Panc1 (cell line): Measurements from ENCODE around the gene FNDC10. TPM values are rescaled to one million over a fixed set of nuclear protein-coding genes. Genes with fewer than 3 reads are reported as not detected.

Experiments
- ATAC-seq: fragments of 200-7000 bp; cut with Tn5 transposase; 2 replicates; pipeline ENCODE4 v1.9.1; 2020; ENCODE audit warnings: mild to moderate bottlenecking, moderate library complexity
- BruUV-seq: library from RNA; stranded (reverse); fragments of 400-500 nt; replicated peaks from 2 replicates; lab custom pipeline; 2021; lab: Mats Ljungman, UMichigan
- CTCF ChIA-PET: fragments of 300-600 bp; sonication (Branson Sonifier 250); formaldehyde crosslinking; loops from one replicate; lab custom pipeline; 2022; ENCODE audit warnings: antibody characterized with exemption; lab: Charles Lee
- POLR2A ChIA-PET: fragments of 300-600 bp; sonication (Branson Sonifier 250); formaldehyde crosslinking; loops from one replicate; lab custom pipeline; 2022; ENCODE audit warnings: antibody characterized with exemption; lab: Charles Lee
- DNase-seq: peaks from one replicate; pipeline ENCODE4 v3.0.0-alpha.2; 2010; ENCODE audit warnings: low read depth, low spot score
- H3K27ac ChIP-seq: 2 replicates; pipeline ENCODE4 v1.5.1; 2011; ENCODE audit warnings: mild to moderate bottlenecking, low read length, inconsistent platforms
- H3K27me3 ChIP-seq: fragments of 200-500 bp; sonication (Bioruptor generic); 2 replicates; pipeline ENCODE4 v1.6.0; 2014; ENCODE audit warnings: low read length, inconsistent platforms; ENCODE audit not compliant: control insufficient read depth, insufficient read depth
- H3K36me3 ChIP-seq: fragments of 200-500 bp; sonication (Bioruptor generic); 2 replicates; pipeline ENCODE4 v1.5.1; 2014; ENCODE audit warnings: inconsistent platforms, mild to moderate bottlenecking, low read length, moderate library complexity; ENCODE audit not compliant: control insufficient read depth, insufficient read depth
- H3K4me1 ChIP-seq: 2 replicates; pipeline ENCODE4 v1.5.1; 2011; ENCODE audit warnings: inconsistent platforms, mild to moderate bottlenecking, low read length, moderate library complexity; ENCODE audit not compliant: control insufficient read depth, insufficient read depth
- H3K4me3 ChIP-seq, 2 experiments: 2 replicates each; pipeline ENCODE4 v1.5.1; 2011 to 2012; ENCODE audit warnings: low read depth in 2 of 2, low read length in 2 of 2, mild to moderate bottlenecking in 2 of 2, inconsistent platforms in 1 of 2, moderate library complexity in 1 of 2
- H3K9me3 ChIP-seq: fragments of 200-500 bp; sonication (Bioruptor generic); 2 replicates; pipeline ENCODE4 v1.5.1; 2014; ENCODE audit warnings: low read depth, mild to moderate bottlenecking, inconsistent platforms, low read length, moderate library complexity; ENCODE audit not compliant: control insufficient read depth, insufficient read depth
- POLR2AphosphoS5 ChIP-seq: IDR thresholded peaks from 2 replicates; pipeline ENCODE4 v1.6.1; 2012; ENCODE audit warnings: mild to moderate bottlenecking, low read depth, low read length, moderate library complexity
- SIN3A ChIP-seq: IDR thresholded peaks from 2 replicates; pipeline ENCODE4 v1.6.1; 2012; ENCODE audit warnings: low read depth, mild to moderate bottlenecking, low read length, moderate library complexity, borderline replicate concordance; ENCODE audit not compliant: insufficient read depth
- TCF7L2 ChIP-seq: IDR thresholded peaks from 2 replicates; pipeline ENCODE4 v1.6.1; 2011; ENCODE audit warnings: mild to moderate bottlenecking, low read depth, low read length, inconsistent platforms
- in situ Hi-C: cut with HindIII; loops from 2 replicates; pipeline ENCODE4 v1.10.0; 2016; ENCODE audit warnings: low sequenced_read_pairs, low pct_unique_long_range_greater_than_20kb
- intact Hi-C: fragments of 100-400 bp; cut with micrococcal nuclease; formaldehyde crosslinking; loops from one replicate; pipeline ENCODE4 v1.10.0; 2022; ENCODE audit not compliant: unreplicated experiment
- total RNA-seq: library from RNA; stranded (reverse); gene quantifications from one replicate; pipeline ENCODE4 v1.2.1, GENCODE V29; 2021; ENCODE audit not compliant: unreplicated experiment
- TF ChIP-seq, protein P1 (sequence below): fragments of 450-650 bp; IDR thresholded peaks from 2 replicates; pipeline ENCODE4 v1.5.1; 2017; ENCODE audit warnings: mild to moderate bottlenecking
- TF ChIP-seq, protein P2 (sequence below), 2 experiments: IDR thresholded peaks; 2 replicates each; pipeline ENCODE4 v1.6.1; 2011 to 2012; ENCODE audit warnings: low read depth in 2 of 2, control low read depth in 1 of 2, low read length in 1 of 2, mild to moderate bottlenecking in 1 of 2, moderate library complexity in 1 of 2; ENCODE audit not compliant: insufficient read depth in 1 of 2

FNDC10 gene
- total RNA-seq, 1 experiment from 2014 or later, result 16.2 TPM

DNA sequence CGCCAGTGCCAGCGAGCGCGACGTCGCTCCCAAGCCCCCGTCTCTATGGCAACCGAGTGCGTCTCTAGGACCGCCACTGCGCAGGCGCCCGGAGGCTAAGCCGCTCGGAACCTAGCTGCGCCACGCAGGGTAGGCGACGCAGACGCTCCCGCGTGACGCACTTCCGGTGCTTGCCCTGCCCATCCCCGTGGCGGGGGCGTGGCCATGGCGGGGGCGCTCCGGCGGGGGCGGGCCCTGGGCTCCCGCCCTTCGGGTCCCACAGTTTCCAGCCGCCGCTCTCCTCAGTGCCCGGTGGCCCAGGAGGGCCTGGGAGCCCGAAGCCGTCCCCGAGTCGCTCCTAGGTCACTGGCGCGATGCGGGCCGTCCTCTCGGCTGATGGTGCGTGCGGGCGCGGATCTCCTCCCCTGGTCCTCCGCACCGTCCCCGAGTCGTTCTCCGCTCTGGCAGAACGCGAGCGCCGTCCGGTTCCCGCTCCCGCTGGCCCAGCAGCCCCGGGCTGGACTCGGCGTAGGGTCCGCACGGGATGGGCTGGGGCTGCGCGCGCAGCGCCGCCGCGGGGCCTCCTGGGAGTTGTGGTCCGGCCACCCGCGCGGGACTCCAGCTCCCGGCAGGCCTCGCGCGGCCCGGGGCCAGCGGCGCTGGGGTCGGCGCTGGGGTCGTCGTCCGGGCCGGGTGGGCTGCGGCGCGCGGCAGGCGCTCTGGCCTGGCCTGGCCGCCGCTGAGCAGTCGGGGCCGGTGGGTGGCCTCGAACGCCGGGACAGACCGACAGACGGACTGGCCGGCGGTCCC is 15.5 kb upstream of the FNDC10 start, which contains the start of gene MIB2:
MIB2 (plus strand) TSS at position 245 of the 789 bp plus-strand sequence. CDS start 7,953 bp downstream, outside the sequence.
- Histone ChIP-seq H3K4me3 (peak within 1 kb of the TSS; percentile 73 to 87), H3K27me3 (no peaks in the 10 kb centered on the region), H3K4me1 (peaks cover 20% of the 10 kb centered on the region), H3K36me3 (no peaks in the 10 kb centered on the region), H3K27ac (peak within 1 kb of the TSS; percentile 83), H3K9me3 (no peaks in the 10 kb centered on the region)
- POLR2A ChIA-PET, result no interaction called here
- DNase-seq, result peak; percentile 65
- in situ Hi-C loops (no loop called here), intact Hi-C loops (no loop called here)
- peak; percentile 79; the same call in 1 of the 2 replicates for TF ChIP-seq SIN3A
- TF ChIP-seq, protein P1, sequence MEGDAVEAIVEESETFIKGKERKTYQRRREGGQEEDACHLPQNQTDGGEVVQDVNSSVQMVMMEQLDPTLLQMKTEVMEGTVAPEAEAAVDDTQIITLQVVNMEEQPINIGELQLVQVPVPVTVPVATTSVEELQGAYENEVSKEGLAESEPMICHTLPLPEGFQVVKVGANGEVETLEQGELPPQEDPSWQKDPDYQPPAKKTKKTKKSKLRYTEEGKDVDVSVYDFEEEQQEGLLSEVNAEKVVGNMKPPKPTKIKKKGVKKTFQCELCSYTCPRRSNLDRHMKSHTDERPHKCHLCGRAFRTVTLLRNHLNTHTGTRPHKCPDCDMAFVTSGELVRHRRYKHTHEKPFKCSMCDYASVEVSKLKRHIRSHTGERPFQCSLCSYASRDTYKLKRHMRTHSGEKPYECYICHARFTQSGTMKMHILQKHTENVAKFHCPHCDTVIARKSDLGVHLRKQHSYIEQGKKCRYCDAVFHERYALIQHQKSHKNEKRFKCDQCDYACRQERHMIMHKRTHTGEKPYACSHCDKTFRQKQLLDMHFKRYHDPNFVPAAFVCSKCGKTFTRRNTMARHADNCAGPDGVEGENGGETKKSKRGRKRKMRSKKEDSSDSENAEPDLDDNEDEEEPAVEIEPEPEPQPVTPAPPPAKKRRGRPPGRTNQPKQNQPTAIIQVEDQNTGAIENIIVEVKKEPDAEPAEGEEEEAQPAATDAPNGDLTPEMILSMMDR, result no peak
- TF ChIP-seq TCF7L2, result no peak
- TF ChIP-seq POLR2AphosphoS5, result peak; percentile 96
- TF ChIP-seq, protein P2, sequence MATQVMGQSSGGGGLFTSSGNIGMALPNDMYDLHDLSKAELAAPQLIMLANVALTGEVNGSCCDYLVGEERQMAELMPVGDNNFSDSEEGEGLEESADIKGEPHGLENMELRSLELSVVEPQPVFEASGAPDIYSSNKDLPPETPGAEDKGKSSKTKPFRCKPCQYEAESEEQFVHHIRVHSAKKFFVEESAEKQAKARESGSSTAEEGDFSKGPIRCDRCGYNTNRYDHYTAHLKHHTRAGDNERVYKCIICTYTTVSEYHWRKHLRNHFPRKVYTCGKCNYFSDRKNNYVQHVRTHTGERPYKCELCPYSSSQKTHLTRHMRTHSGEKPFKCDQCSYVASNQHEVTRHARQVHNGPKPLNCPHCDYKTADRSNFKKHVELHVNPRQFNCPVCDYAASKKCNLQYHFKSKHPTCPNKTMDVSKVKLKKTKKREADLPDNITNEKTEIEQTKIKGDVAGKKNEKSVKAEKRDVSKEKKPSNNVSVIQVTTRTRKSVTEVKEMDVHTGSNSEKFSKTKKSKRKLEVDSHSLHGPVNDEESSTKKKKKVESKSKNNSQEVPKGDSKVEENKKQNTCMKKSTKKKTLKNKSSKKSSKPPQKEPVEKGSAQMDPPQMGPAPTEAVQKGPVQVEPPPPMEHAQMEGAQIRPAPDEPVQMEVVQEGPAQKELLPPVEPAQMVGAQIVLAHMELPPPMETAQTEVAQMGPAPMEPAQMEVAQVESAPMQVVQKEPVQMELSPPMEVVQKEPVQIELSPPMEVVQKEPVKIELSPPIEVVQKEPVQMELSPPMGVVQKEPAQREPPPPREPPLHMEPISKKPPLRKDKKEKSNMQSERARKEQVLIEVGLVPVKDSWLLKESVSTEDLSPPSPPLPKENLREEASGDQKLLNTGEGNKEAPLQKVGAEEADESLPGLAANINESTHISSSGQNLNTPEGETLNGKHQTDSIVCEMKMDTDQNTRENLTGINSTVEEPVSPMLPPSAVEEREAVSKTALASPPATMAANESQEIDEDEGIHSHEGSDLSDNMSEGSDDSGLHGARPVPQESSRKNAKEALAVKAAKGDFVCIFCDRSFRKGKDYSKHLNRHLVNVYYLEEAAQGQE (IDR thresholded peaks at IDR 0.05; ENCODE audit: insufficient read depth in 1 of 2, low read depth in 2 of 2, low read length in 1 of 2), result 0 out of 4 replicates have a peak, but pooled peaks of 1 of the 2 experiments have one; percentile 33
- peak; percentile 94 for ATAC-seq
- BruUV-seq, result no TSS peak
- CTCF ChIA-PET, result no interaction called here

DNA sequence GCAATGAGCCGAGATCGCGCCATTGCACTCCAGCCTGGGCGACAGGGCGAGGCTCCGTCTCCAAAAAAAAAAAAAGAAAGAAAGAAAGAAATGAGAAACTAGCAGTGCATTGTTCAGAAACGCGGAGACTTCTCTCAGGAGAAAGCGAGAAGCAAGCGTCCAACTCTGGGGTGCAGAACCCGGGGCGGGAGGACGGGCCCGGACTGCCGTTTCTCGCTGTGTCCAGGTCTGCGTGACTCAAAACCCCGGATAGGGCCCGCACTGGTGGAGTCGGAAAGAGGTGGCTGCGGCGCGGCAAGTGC is 15.0 kb upstream of the FNDC10 start:
- Histone ChIP-seq H3K4me3 (peak overlapping the region; percentile 73 to 87), H3K4me1 (peaks cover 20% of the 10 kb centered on the region), H3K9me3 (no peaks in the 10 kb centered on the region), H3K27ac (no peak overlapping the region; the same call in 1 of the 2 replicates), H3K27me3 (no peaks in the 10 kb centered on the region), H3K36me3 (no peaks in the 10 kb centered on the region)
- POLR2A ChIA-PET, result no interaction called here
- intact Hi-C loops, result no loop called here
- in situ Hi-C loops, result no loop called here
- TF ChIP-seq TCF7L2 (no peak), POLR2AphosphoS5 (no peak), SIN3A (no peak)
- TF ChIP-seq, protein P1, result no peak
- TF ChIP-seq, protein P2 (IDR thresholded peaks at IDR 0.05; ENCODE audit: insufficient read depth in 1 of 2, low read depth in 2 of 2, low read length in 1 of 2), result no peak
- CTCF ChIA-PET, result no interaction called here
- DNase-seq, result no peak
- no peak for ATAC-seq
- BruUV-seq, result no TSS peak
